ELF-1 (cell line): ENCODE results near the gene VPS8.

Experiments
- DNase-seq: peaks from one replicate; pipeline ENCODE4 v3.0.0-alpha.2; 2016; ENCODE audit warnings: low read depth, low spot score

Gene VPS8

GRCh38 chr3:185084901-185085300 is 272.9 kb downstream of the VPS8 start:
- DNase-seq, result no peak

GRCh38 chr3:185087419-185087818 is 275.5 kb downstream of the VPS8 start:
- no peak for DNase-seq

- DNase-seq, result no peak
These were observed 277.4 kb downstream of the VPS8 start for GRCh38 chr3:185089343-185089742.

- DNase-seq, result no peak
These were observed 277.8 kb downstream of the VPS8 start for GRCh38 chr3:185089751-185090150.

- DNase-seq, result no peak
These were observed 278.8 kb downstream of the VPS8 start for GRCh38 chr3:185090811-185091210.

GRCh38 chr3:185093116-185093515 is 281.1 kb downstream of the VPS8 start:
- DNase-seq, result no peak

GRCh38 chr3:185094697-185095096 is 282.7 kb downstream of the VPS8 start:
- DNase-seq, result no peak
